Spleen (tissue), 11 donors: ENCODE results near the gene SOX6. TPM values are rescaled to one million over a fixed set of nuclear protein-coding genes. Genes with fewer than 3 reads are reported as not detected.
"Not testable (repeated sequence)": the region's sequence is repeated elsewhere in the genome, so short reads cannot be mapped to it uniquely, and the experiment has no call there.

Experiments used
- DNase-seq: peaks from one replicate; pipeline ENCODE4 v3.0.0-alpha.2; 2020
- H3K27ac ChIP-seq, 8 donors: fragments of 200-600 bp; sonication (generic) in 7 of 8; 1 replicate in 4 of 8; 2 replicates in 4 of 8; pipeline versions ENCODE4 v1.5.0 to v1.8.0; 2016 to 2021; ENCODE audit warnings: inconsistent platforms in 4 of 8, mild to moderate bottlenecking in 4 of 8, moderate library complexity in 1 of 8
- H3K27me3 ChIP-seq, 7 donors: fragments of 200-600 bp; sonication (generic) in 6 of 7; replicated peaks in 1 of 7; 1 replicate in 4 of 7; 2 replicates in 3 of 7; pipeline versions ENCODE4 v1.5.0 to v1.8.0; 2016 to 2021; ENCODE audit warnings: inconsistent platforms in 3 of 7, mild to moderate bottlenecking in 1 of 7
- H3K36me3 ChIP-seq, 6 donors: fragments of 200-600 bp; sonication (generic) in 5 of 6; 1 replicate in 4 of 6; 2 replicates in 2 of 6; pipeline versions ENCODE4 v1.5.0 to v1.8.0; 2016 to 2021; ENCODE audit warnings: inconsistent platforms in 2 of 6
- H3K4me1 ChIP-seq, 6 donors: fragments of 200-600 bp; sonication (generic) in 5 of 6; 1 replicate in 3 of 6; 2 replicates in 3 of 6; pipeline versions ENCODE4 v1.5.0 to v1.8.0; 2016 to 2021; ENCODE audit warnings: inconsistent platforms in 3 of 6
- H3K4me3 ChIP-seq, 8 donors: fragments of 200-600 bp; sonication (generic) in 7 of 8; 1 replicate in 4 of 8; 2 replicates in 4 of 8; pipeline versions ENCODE4 v1.5.0 to v1.8.0; 2016 to 2021; ENCODE audit warnings: inconsistent platforms in 4 of 8, mild to moderate bottlenecking in 4 of 8, moderate library complexity in 2 of 8
- H3K9me3 ChIP-seq, 8 donors: fragments of 200-600 bp; sonication (generic) in 7 of 8; 1 replicate in 4 of 8; 2 replicates in 4 of 8; pipeline versions ENCODE4 v1.5.0 to v1.8.0; 2016 to 2021; ENCODE audit warnings: inconsistent platforms in 4 of 8
- POLR2A ChIP-seq, 3 donors: fragments of 450-650 bp; IDR thresholded peaks; one replicate each; pipeline ENCODE4 v1.5.1; 2017; ENCODE audit warnings: antibody characterized with exemption in 3 of 3, mild to moderate bottlenecking in 1 of 3
- POLR2AphosphoS5 ChIP-seq, 3 donors: sonication (generic); formaldehyde crosslinking; IDR thresholded peaks; one replicate each; pipeline ENCODE4 v1.5.1; 2017; ENCODE audit warnings: antibody characterized with exemption in 3 of 3
- WGBS, 5 donors: extraction: QIAGEN DNeasy Blood & Tissue Kit in 3 of 5; methylation state at CpG; one replicate each; pipeline versions ENCODE4 v1.1.5 to v1.1.7; 2013 to 2018; 5-methylcytosine and 5-hydroxymethylcytosine counted together
- intact Hi-C: fragments of 100-400 bp; cut with DNase I; formaldehyde crosslinking; loops from one replicate; pipeline ENCODE4 v1.15.0; 2023; ENCODE audit warnings: low total_unique reads
- polyA plus RNA-seq, 3 donors: library from polyadenylated mRNA; stranded (reverse); fragments of 200-250 nt; gene quantifications; one replicate each; pipeline ENCODE4 v1.2.1, GENCODE V29; 2013
- total RNA-seq, 7 donors: library from RNA; depleted of rRNA in 3 of 7; stranded (reverse); fragments of >200 nt in 3 of 7; fragmentation: NEBNext Ultra II Directional in 4 of 7; extraction: Animal tissue kit (Norgen Biotek cat#: 25700) in 4 of 7; gene quantifications; one replicate each; pipeline versions ENCODE4 v1.1.0 to v1.2.1, GENCODE V29; 2016 to 2021
- TF ChIP-seq, protein P1 (sequence below), 11 experiments: fragments of 200-600 bp in 7 of 11; fragments of 450-650 bp in 4 of 11; sonication (generic) in 4 of 11; IDR thresholded peaks in 8 of 11; conservative IDR thresholded peaks in 3 of 11; 1 replicate in 7 of 11; 2 replicates in 4 of 11; pipeline versions ENCODE4 v1.4.0 to v1.8.0; 2016 to 2021; ENCODE audit warnings: antibody characterized with exemption in 11 of 11, inconsistent platforms in 4 of 11, mild to moderate bottlenecking in 1 of 11
- donor health status: healthy with polysubstance abuse.
- donor health status: DM: no; HTN: no; CAD: no; lungs with moderate emphysema.
- donor health status: DM: no; HTN: no; CAD: no.
- donor health status: Bipolar disorder and iron deficiency.
- donor health status: healthy.
- donor health status: DM: no; HTN: no; CAD: no.
- donor health status: DM: yes; HTN: yes; CAD: no.

The SOX6 gene
- total and polyA plus RNA-seq, 10 donors: 0.11 to 12.4 (median 3.7) TPM

DNA sequence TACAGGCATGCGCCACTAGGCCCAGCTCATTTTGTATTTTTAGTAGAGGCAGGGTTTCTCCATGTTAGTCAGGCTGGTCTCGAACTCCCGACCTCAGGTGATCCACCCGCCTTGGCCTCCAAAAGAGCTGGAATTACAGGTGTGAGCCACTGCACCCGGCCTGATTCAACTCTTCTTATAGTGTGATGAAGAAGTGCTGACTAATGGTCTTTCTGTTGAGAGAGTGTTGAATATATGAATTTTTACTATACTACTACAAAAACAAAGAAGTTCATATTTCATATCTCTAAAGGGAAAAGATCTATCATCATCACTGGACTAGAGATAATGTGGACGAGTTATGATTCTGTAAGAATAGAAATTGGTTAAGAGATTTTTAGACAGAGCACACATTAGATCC, 320.1 kb downstream of the SOX6 start:
- H3K4me1 ChIP-seq: no peaks in the 10 kb centered on the region
- no peak for DNase-seq
- H3K27ac ChIP-seq: peak overlapping the region in 1 of 8 donors; percentile 11
- H3K27me3 ChIP-seq: no peaks in the 10 kb centered on the region
- intact Hi-C loops: no loop called here
- no peaks in the 10 kb centered on the region for H3K36me3 ChIP-seq
- 87 to 96% (median 91%) methylated on average over 6 of the region's 6 CpGs for WGBS, 5 donors
- no peaks in the 10 kb centered on the region for H3K9me3 ChIP-seq
- TF ChIP-seq POLR2AphosphoS5 (IDR thresholded peaks at IDR 0.05): no peak
- TF ChIP-seq, protein P1, sequence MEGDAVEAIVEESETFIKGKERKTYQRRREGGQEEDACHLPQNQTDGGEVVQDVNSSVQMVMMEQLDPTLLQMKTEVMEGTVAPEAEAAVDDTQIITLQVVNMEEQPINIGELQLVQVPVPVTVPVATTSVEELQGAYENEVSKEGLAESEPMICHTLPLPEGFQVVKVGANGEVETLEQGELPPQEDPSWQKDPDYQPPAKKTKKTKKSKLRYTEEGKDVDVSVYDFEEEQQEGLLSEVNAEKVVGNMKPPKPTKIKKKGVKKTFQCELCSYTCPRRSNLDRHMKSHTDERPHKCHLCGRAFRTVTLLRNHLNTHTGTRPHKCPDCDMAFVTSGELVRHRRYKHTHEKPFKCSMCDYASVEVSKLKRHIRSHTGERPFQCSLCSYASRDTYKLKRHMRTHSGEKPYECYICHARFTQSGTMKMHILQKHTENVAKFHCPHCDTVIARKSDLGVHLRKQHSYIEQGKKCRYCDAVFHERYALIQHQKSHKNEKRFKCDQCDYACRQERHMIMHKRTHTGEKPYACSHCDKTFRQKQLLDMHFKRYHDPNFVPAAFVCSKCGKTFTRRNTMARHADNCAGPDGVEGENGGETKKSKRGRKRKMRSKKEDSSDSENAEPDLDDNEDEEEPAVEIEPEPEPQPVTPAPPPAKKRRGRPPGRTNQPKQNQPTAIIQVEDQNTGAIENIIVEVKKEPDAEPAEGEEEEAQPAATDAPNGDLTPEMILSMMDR (IDR thresholded peaks at IDR 0.05 in 8 of 11, conservative IDR thresholded peaks at IDR 0.05 in 3 of 11): no peak
- TF ChIP-seq POLR2A (IDR thresholded peaks at IDR 0.05): no peak
- no peak overlapping the region for H3K4me3 ChIP-seq

DNA sequence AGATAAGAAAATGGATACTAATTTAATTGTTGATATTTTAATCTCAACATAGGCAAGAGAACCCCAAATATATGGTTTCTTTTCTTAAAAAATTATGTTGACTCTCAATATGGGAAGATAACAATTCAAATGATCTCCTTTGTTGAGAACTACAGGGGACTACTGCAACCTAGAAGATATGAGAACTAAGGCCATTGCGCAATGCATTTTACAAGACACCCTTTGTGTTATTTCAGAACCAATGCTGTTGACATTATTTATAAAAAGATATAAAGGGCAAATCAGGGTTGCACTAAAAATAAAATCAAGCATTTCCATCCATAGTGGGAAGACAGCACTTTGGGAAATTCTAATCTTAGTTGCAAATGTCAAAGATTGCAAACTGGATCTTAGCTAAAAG, 322.3 kb downstream of the SOX6 start:
- intact Hi-C loops: no loop called here
- Histone ChIP-seq H3K4me3 (no peak overlapping the region), H3K36me3 (no peaks in the 10 kb centered on the region), H3K27ac (peak overlapping the region in 1 of 8 donors; percentile 35), H3K9me3 (no peaks in the 10 kb centered on the region), H3K27me3 (no peaks in the 10 kb centered on the region), H3K4me1 (no peaks in the 10 kb centered on the region)
- no peak for TF ChIP-seq POLR2AphosphoS5 (IDR thresholded peaks at IDR 0.05)
- no peak for TF ChIP-seq POLR2A (IDR thresholded peaks at IDR 0.05)
- TF ChIP-seq, protein P1 (IDR thresholded peaks at IDR 0.05 in 8 of 11, conservative IDR thresholded peaks at IDR 0.05 in 3 of 11): no peak
- DNase-seq: no peak
- WGBS, 5 donors: 84 to 98% (median 94%) methylated on average over 1 of the region's 1 CpG

DNA sequence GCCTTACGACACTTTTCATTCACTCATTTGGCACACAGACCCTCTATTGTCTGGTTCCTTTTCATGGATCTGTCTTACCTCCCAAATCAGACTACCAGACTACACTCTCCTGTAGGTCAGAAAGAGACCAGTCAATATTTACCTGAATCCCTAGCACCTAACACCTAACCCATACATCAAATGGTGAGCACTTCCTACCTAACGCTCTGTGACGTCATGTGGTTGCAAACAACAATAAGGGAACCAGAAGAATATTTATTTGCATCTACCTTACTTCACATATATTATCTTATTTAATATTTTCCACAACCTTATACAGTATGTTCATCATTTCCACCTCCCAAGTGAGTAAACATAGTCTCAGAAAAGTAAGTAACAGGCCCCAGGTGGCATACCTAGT, 323.4 kb downstream of the SOX6 start:
- H3K9me3 ChIP-seq: no peaks in the 10 kb centered on the region
- intact Hi-C loops: no loop called here
- DNase-seq: no peak
- 82 to 94% (median 90%) methylated on average over 3 of the region's 3 CpGs for WGBS, 5 donors
- H3K27me3 ChIP-seq: no peaks in the 10 kb centered on the region
- H3K4me3 ChIP-seq: no peak overlapping the region
- no peak overlapping the region for H3K27ac ChIP-seq
- no peaks in the 10 kb centered on the region for H3K36me3 ChIP-seq
- no peak for TF ChIP-seq POLR2AphosphoS5 (IDR thresholded peaks at IDR 0.05)
- no peak for TF ChIP-seq POLR2A (IDR thresholded peaks at IDR 0.05)
- H3K4me1 ChIP-seq: no peaks in the 10 kb centered on the region

DNA sequence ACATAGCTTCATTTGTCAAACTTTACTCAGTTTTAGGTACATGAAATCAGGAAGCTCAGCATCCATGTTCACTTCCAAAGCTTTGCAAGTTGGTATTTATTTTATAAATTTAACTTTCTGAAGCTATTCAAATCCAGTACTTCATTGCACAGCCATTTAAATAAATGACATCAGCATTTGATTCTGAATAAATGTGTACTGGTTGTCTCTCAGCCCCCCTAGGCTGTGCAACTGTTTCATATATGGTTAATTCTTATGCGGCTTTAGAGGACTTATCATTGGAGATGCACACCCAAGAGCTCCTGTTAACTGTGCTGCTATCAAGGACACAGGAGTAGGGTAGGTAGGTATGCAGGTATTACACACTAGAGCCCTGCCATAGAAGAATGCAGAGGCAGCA, 325.1 kb downstream of the SOX6 start:
- Histone ChIP-seq H3K27ac (no peak overlapping the region), H3K36me3 (no peaks in the 10 kb centered on the region), H3K27me3 (no peaks in the 10 kb centered on the region), H3K4me1 (no peaks in the 10 kb centered on the region), H3K9me3 (no peaks in the 10 kb centered on the region), H3K4me3 (no peak overlapping the region)
- 94 to 97% (median 96%) methylated on average over 1 of the region's 1 CpG for WGBS, 5 donors
- no peak for DNase-seq
- TF ChIP-seq, protein P1 (IDR thresholded peaks at IDR 0.05 in 8 of 11, conservative IDR thresholded peaks at IDR 0.05 in 3 of 11): no peak
- TF ChIP-seq POLR2AphosphoS5 (IDR thresholded peaks at IDR 0.05): no peak
- no peak for TF ChIP-seq POLR2A (IDR thresholded peaks at IDR 0.05)
- intact Hi-C loops: no loop called here

DNA sequence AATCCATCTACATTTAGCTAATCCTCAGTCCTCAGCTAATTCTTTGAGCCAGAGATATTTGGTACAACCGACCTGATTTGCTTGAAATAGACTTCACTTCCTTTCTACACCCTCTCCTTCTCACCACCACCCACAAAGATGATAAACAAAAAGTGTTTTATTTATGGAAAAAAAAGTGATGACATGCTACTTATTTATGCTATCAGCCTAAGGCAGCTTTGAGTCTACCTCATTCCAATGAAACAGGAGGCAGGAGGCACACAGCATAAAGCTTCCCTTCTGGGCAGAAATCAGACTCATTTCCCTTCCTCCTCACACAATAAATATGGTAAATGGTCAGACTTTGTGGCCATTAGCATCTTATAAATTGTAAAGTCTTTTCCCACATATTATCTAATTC, 325.7 kb downstream of the SOX6 start:
- Histone ChIP-seq H3K27me3 (no peaks in the 10 kb centered on the region), H3K9me3 (no peaks in the 10 kb centered on the region), H3K4me3 (no peak overlapping the region), H3K36me3 (no peaks in the 10 kb centered on the region), H3K4me1 (no peaks in the 10 kb centered on the region), H3K27ac (no peak overlapping the region)
- intact Hi-C loops: no loop called here
- no peak for DNase-seq
- TF ChIP-seq POLR2A (IDR thresholded peaks at IDR 0.05) (no peak), POLR2AphosphoS5 (IDR thresholded peaks at IDR 0.05) (no peak)
- TF ChIP-seq, protein P1 (IDR thresholded peaks at IDR 0.05 in 8 of 11, conservative IDR thresholded peaks at IDR 0.05 in 3 of 11): no peak
- WGBS, 5 donors: 30 to 50% (median 32%) methylated on average over 1 of the region's 1 CpG

DNA sequence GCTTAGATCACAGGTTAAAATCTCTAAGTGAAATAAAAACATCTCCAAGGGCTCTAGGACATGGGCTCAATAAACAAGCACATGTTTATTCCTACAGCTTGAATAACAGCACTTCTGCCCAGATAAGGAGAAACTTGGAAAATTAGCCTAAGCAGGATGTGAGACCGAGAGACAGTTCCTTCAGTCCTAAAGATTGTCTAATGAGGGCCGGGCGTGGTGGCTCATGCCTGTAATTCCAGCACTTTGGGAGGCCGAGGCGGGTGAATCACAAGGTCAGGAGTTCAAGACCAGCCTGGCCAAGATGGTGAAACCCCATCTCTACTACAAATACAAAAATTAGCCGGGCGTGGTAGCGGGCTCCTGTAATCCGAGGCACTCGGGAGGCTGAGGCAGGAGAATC, 327.2 kb downstream of the SOX6 start:
- H3K4me1 ChIP-seq, intact Hi-C loops, H3K4me3 ChIP-seq, H3K27ac ChIP-seq, H3K9me3 ChIP-seq, H3K36me3 ChIP-seq, H3K27me3 ChIP-seq, DNase-seq: not testable (repeated sequence)
- WGBS, 5 donors: 87 to 95% (median 92%) methylated on average over 10 of the region's 10 CpGs
